Measurements from ENCODE around the gene CDC42BPA. TPM values are rescaled to one million over a fixed set of nuclear protein-coding genes. Genes with fewer than 3 reads are reported as not detected.

CDC42BPA gene
- total RNA-seq, 4 donors from 2014 or later, result 33.3 to 92.7 (median 39.9) TPM

DNA sequence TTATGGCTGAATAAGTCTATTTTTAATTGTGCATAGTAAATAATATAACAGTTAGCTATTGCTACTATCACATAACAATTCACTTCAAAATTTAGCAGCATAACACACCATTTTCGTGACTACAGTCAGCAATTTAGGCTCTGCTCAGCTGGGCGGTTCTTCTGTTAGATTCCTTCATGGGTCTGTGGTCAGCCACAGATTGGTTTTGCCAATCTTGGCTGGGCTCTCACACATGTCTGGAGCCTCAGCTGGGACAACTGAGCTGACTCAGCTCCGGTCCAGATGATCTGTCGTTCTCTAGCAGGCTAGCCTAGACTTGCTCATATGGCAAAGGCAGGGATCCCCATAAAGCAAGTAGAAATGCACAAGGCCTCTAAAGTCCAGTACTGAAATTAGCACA is 15.1 kb upstream of the CDC42BPA start:
- ATAC-seq (ENCODE audit: low FRiP score) (no peak), DNase-seq (ENCODE audit: low spot score) (no peak)
- TF ChIP-seq, protein P1, sequence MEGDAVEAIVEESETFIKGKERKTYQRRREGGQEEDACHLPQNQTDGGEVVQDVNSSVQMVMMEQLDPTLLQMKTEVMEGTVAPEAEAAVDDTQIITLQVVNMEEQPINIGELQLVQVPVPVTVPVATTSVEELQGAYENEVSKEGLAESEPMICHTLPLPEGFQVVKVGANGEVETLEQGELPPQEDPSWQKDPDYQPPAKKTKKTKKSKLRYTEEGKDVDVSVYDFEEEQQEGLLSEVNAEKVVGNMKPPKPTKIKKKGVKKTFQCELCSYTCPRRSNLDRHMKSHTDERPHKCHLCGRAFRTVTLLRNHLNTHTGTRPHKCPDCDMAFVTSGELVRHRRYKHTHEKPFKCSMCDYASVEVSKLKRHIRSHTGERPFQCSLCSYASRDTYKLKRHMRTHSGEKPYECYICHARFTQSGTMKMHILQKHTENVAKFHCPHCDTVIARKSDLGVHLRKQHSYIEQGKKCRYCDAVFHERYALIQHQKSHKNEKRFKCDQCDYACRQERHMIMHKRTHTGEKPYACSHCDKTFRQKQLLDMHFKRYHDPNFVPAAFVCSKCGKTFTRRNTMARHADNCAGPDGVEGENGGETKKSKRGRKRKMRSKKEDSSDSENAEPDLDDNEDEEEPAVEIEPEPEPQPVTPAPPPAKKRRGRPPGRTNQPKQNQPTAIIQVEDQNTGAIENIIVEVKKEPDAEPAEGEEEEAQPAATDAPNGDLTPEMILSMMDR (IDR thresholded peaks at IDR 0.05), result no peak

DNA sequence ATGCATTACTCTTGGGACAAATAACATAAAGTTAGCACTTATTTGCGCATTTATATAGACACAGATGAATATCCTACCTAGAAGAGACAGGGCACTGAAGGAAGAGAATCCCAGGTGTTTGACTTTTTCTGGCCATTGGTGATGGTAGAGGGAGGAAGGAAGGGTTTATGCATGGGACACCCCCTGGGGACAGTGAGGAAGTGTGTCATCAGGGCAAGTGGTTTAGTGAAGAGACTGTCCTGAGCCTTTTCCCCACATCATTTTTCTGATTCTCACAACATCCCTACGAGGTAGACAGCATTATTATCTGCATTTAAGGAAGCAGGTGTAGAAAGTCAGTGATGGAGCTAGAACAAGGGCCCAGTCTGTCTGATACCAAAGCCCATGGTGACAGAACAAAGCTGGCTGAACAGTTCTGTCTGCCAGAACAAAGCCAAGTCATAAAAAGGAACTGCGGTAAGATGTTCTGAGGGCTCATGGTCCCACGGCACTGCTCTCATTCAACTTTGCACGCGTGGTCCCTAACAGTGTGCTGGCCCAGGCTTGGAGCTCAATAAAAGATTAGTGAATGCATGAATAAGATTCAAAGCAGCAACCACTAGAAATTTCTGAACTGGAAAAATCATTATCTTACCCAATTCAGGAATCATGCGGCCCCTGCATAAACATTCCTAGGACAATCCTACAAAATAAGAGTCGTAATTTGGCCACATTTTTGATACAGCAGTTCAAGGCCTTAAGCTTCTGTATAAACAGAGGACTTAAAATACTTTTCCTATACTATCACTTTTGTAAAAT is 12.2 kb upstream of the CDC42BPA start:
- ATAC-seq (ENCODE audit: low FRiP score) (no peak), DNase-seq (ENCODE audit: low spot score) (no peak)
- TF ChIP-seq, protein P1 (IDR thresholded peaks at IDR 0.05), result no peak

DNA sequence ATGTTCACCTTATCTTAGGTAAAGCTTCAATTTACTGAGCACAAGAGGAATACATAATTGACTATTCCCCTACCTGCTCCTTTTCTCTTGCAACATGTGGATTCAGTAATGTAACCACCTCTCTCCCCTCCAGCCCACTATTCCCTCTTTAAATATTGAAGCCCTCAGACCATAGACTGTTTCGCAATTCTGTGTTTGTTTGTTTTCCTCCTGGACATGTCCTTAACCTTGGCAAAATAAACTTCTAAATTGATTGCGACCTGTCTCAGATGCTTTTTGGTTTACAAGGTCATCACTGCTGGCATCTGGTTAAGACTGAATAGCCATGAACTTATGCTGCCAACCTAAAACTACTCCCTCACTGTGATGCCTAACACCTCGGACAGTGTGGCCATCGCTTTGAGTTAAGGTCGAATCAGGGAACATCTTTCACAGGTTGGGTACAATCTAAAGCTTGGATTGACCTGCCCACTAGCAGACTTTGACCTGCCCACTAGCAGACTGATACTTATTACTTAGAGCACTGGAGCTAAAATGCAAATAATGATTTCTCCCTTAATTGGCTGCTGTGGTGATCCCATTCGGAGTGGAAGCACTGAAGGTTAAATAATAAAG is 10.2 kb upstream of the CDC42BPA start:
- ATAC-seq (ENCODE audit: low FRiP score), result no peak
- no peak for DNase-seq (ENCODE audit: low spot score)
- TF ChIP-seq, protein P1 (IDR thresholded peaks at IDR 0.05), result no peak

DNA sequence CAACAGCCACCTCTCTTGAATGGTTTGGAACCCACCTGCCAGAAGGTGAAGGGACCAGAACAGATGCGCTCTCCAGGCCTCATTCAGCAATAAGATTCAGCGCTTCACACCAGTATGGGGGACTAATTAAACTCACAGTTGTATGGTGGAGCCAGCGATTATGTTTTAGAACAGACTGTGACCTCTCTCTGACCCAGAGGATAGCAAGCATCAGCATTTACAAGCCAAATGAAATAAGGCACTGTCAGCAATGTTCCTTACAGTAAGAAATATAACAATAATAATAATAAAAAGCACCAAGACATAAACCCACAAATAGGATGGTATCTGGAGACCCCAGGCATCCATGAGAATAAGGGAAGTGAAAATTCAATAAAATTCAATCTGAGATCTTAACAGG is 6.9 kb upstream of the CDC42BPA start:
- ATAC-seq (ENCODE audit: low FRiP score), result no peak
- TF ChIP-seq, protein P1 (IDR thresholded peaks at IDR 0.05), result no peak
- DNase-seq (ENCODE audit: low spot score), result no peak

DNA sequence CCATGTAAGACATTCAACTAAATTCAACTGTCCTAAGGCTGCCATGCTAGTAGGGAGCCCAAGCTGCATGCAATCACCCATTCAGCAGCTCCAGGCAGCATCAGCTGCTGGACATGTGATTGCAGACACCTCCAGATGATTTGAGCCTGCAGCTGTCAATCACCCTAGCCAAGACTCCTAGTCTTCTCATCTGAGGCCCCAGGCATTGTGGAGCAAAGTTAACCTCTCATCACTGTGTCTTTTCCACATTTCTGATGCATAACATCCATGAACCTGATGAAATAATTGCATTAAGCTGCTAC is 5.6 kb upstream of the CDC42BPA start:
- TF ChIP-seq, protein P1 (IDR thresholded peaks at IDR 0.05), result no peak
- no peak for ATAC-seq (ENCODE audit: low FRiP score)
- no peak for DNase-seq (ENCODE audit: low spot score)

DNA sequence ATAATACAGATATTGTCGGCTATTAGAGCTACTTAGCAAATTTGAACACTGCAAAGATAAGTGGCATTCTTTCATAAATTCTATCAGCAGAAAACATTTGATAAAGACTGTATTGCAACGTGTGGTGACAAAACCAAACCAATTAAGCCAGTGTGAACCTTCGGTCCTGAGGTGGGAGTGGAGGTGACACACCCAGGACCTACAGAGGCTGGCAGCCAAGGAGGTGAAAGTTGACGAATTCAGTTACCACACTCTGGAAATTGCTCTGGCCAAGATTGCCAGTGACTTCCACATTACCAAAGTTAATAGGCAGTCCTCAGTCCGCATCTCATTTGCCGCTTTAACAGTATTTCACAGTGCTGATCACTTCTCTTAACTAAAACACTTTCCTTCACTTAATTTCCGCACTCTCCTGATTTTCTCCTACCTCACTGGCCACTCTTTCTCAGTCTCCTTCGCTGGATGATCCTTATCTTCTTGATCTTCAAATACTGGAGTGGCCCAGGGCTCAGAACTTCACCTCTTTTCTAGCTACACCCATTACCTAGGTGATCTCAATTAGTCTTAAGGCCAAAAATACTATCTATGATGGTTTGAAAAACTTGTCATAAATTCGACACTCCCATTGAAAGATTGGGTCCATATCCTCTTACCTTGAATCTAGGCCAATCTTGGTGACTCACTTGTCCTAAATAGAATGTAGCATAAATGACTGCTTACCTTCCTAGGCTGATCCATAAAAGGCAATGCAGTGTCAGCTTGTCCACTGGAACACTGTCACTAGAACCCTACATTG is 5.1 kb upstream of the CDC42BPA start:
- ATAC-seq (ENCODE audit: low FRiP score), result no peak
- DNase-seq (ENCODE audit: low spot score), result no peak
- TF ChIP-seq, protein P1 (IDR thresholded peaks at IDR 0.05), result no peak

All from omental fat pad (tissue), 4 donors.